Stimulated activated CD8-positive, alpha-beta memory T cell treated with anti-CD3 and anti-CD28 coated beads, Interleukin-15, amount 100 ng/mL, for 4 hours (primary cell): ENCODE results near the gene CD58.

ENCODE experiments used
- DNase-seq, 2 donors: peaks; one replicate each; pipeline ENCODE4 v3.0.0-alpha.2; 2020; ENCODE audit warnings: low read depth in 2 of 2

CD58 gene

GRCh38 chr1:116510361-116510760 lies 60.5 kb downstream of the CD58 start:
- DNase-seq, result no peak

- DNase-seq, result no peak
Measured at GRCh38 chr1:116508984-116509980, 61.5 kb downstream of the CD58 start.

- DNase-seq, result no peak
Measured at GRCh38 chr1:116508085-116508983, 62.5 kb downstream of the CD58 start.

- DNase-seq, result no peak
Measured at GRCh38 chr1:116507631-116508030, 63.2 kb downstream of the CD58 start.

- no peak for DNase-seq
Measured at GRCh38 chr1:116506132-116507004, 64.5 kb downstream of the CD58 start.

- DNase-seq, result peak; percentile 70 to 82
Measured at GRCh38 chr1:116504308-116505156, 66.3 kb downstream of the CD58 start.

GRCh38 chr1:116503546-116504307 lies 67.1 kb downstream of the CD58 start:
- DNase-seq, result no peak

- DNase-seq, result no peak
Measured at GRCh38 chr1:116502671-116503314, 68.0 kb downstream of the CD58 start.

GRCh38 chr1:116501870-116502244 lies 69.0 kb downstream of the CD58 start:
- no peak for DNase-seq

- DNase-seq, result no peak
Measured at GRCh38 chr1:116501125-116501869, 69.5 kb downstream of the CD58 start.

GRCh38 chr1:116498789-116499628 lies 71.8 kb downstream of the CD58 start:
- no peak for DNase-seq

- no peak for DNase-seq
Measured at GRCh38 chr1:116497656-116498055, 73.2 kb downstream of the CD58 start.

- DNase-seq, result no peak
Measured at GRCh38 chr1:116496898-116497297, 73.9 kb downstream of the CD58 start.

GRCh38 chr1:116496380-116496779 lies 74.4 kb downstream of the CD58 start:
- DNase-seq, result no peak

GRCh38 chr1:116495535-116495934 lies 75.3 kb downstream of the CD58 start:
- DNase-seq, result no peak

- no peak for DNase-seq
Measured at GRCh38 chr1:116494745-116495144, 76.1 kb downstream of the CD58 start.

- no peak for DNase-seq
Measured at GRCh38 chr1:116494353-116494692, 76.5 kb downstream of the CD58 start.
